ENCODE measurements around the gene IMPDH2.

- TF ChIP-seq RARB (CRISPR knock-in tag; IDR thresholded peaks at IDR 0.05) (no peak), ZC3H10 (CRISPR knock-in tag; IDR thresholded peaks at IDR 0.05) (no peak), POU6F1 (CRISPR knock-in tag; IDR thresholded peaks at IDR 0.05; ENCODE audit: borderline replicate concordance, low read depth) (no peak)
Observed at GRCh38 chr3:48989126-48989795, 39.9 kb downstream of the IMPDH2 start.
